Measurements from ENCODE around the gene RNF19B.

Gene RNF19B

GRCh38 chr1:32899586-32900296, 64.9 kb downstream of the RNF19B start:
- no peak for ATAC-seq (ENCODE audit: insufficient read depth, low read depth)
- H4K20me1 ChIP-seq (ENCODE audit: insufficient read depth, low read length) = no peaks in the 10 kb centered on the region

GRCh38 chr1:32898958-32899357, 65.7 kb downstream of the RNF19B start:
- TF ChIP-seq CTCF (IDR thresholded peaks at IDR 0.05; ENCODE audit: borderline replicate concordance, extremely low read depth, low read length, poor library complexity, severe bottlenecking) = no peak
- TF ChIP-seq EZH2 (IDR thresholded peaks at IDR 0.05; ENCODE audit: borderline replicate concordance, low read depth, low read length, severe bottlenecking) = no peak
- Histone ChIP-seq H3K4me3 (ENCODE audit: low read depth in 1 of 2, low read length in 2 of 2) (no peak overlapping the region), H3K27me3 (ENCODE audit: insufficient read depth, low read length, poor library complexity) (no peaks in the 10 kb centered on the region), H3K4me2 (ENCODE audit: insufficient read depth, low read length) (no peak overlapping the region), H2AFZ (ENCODE audit: low read depth, low read length) (no peak overlapping the region), H3K27ac (ENCODE audit: low read length) (no peak overlapping the region), H3K79me2 (ENCODE audit: insufficient read depth, low read length) (no peaks in the 10 kb centered on the region), H3K9ac (ENCODE audit: low read depth, low read length) (no peak overlapping the region), H3K4me1 (ENCODE audit: insufficient read depth, low read length) (no peaks in the 10 kb centered on the region), H4K20me1 (ENCODE audit: insufficient read depth, low read length) (no peaks in the 10 kb centered on the region), H3K9me3 (ENCODE audit: insufficient read depth, low read length, severe bottlenecking) (no peaks in the 10 kb centered on the region), H3K36me3 (ENCODE audit: insufficient read depth, low read length) (no peaks in the 10 kb centered on the region)
- ATAC-seq (ENCODE audit: insufficient read depth, low read depth) = no peak
- DNase-seq = no peak

More at GRCh38 chr1:32899586-32900296, 64.9 kb downstream of the RNF19B start:
- no peak overlapping the region for H3K27ac ChIP-seq (ENCODE audit: low read length)
- no peaks in the 10 kb centered on the region for H3K27me3 ChIP-seq (ENCODE audit: insufficient read depth, low read length, poor library complexity)
- no peak for DNase-seq
- no peak overlapping the region for H2AFZ ChIP-seq (ENCODE audit: low read depth, low read length)
- no peaks in the 10 kb centered on the region for H3K4me1 ChIP-seq (ENCODE audit: insufficient read depth, low read length)
- H3K4me2 ChIP-seq (ENCODE audit: insufficient read depth, low read length) = no peak overlapping the region
- no peak overlapping the region for H3K9ac ChIP-seq (ENCODE audit: low read depth, low read length)
- no peaks in the 10 kb centered on the region for H3K79me2 ChIP-seq (ENCODE audit: insufficient read depth, low read length)
- H3K4me3 ChIP-seq (ENCODE audit: low read depth in 1 of 2, low read length in 2 of 2) = no peak overlapping the region
- no peaks in the 10 kb centered on the region for H3K9me3 ChIP-seq (ENCODE audit: insufficient read depth, low read length, severe bottlenecking)
- H3K36me3 ChIP-seq (ENCODE audit: insufficient read depth, low read length) = no peaks in the 10 kb centered on the region
- TF ChIP-seq EZH2 (IDR thresholded peaks at IDR 0.05; ENCODE audit: borderline replicate concordance, low read depth, low read length, severe bottlenecking) (no peak), CTCF (IDR thresholded peaks at IDR 0.05; ENCODE audit: borderline replicate concordance, extremely low read depth, low read length, poor library complexity, severe bottlenecking) (no peak)

GRCh38 chr1:32898056-32898455, 66.6 kb downstream of the RNF19B start:
- Histone ChIP-seq H3K9me3 (ENCODE audit: insufficient read depth, low read length, severe bottlenecking) (no peaks in the 10 kb centered on the region), H3K27me3 (ENCODE audit: insufficient read depth, low read length, poor library complexity) (no peaks in the 10 kb centered on the region), H3K4me1 (ENCODE audit: insufficient read depth, low read length) (no peaks in the 10 kb centered on the region), H3K36me3 (ENCODE audit: insufficient read depth, low read length) (no peaks in the 10 kb centered on the region), H2AFZ (ENCODE audit: low read depth, low read length) (no peak overlapping the region), H3K9ac (ENCODE audit: low read depth, low read length) (no peak overlapping the region), H3K79me2 (ENCODE audit: insufficient read depth, low read length) (no peaks in the 10 kb centered on the region), H4K20me1 (ENCODE audit: insufficient read depth, low read length) (no peaks in the 10 kb centered on the region), H3K27ac (ENCODE audit: low read length) (no peak overlapping the region), H3K4me2 (ENCODE audit: insufficient read depth, low read length) (no peak overlapping the region), H3K4me3 (ENCODE audit: low read depth in 1 of 2, low read length in 2 of 2) (no peak overlapping the region)
- no peak for ATAC-seq (ENCODE audit: insufficient read depth, low read depth)
- DNase-seq = no peak
- TF ChIP-seq EZH2 (IDR thresholded peaks at IDR 0.05; ENCODE audit: borderline replicate concordance, low read depth, low read length, severe bottlenecking) (no peak), CTCF (IDR thresholded peaks at IDR 0.05; ENCODE audit: borderline replicate concordance, extremely low read depth, low read length, poor library complexity, severe bottlenecking) (no peak)
